ENCODE results near the gene CDC42. TPM values are rescaled to one million over a fixed set of nuclear protein-coding genes. Genes with fewer than 3 reads are reported as not detected.

CDC42 gene
- total and polyA plus RNA-seq, 9 of the 15 experiments (the other 6 are each of a cell fraction or from before 2014, with no cell fraction given): 186 to 398 (median 325) TPM

DNA sequence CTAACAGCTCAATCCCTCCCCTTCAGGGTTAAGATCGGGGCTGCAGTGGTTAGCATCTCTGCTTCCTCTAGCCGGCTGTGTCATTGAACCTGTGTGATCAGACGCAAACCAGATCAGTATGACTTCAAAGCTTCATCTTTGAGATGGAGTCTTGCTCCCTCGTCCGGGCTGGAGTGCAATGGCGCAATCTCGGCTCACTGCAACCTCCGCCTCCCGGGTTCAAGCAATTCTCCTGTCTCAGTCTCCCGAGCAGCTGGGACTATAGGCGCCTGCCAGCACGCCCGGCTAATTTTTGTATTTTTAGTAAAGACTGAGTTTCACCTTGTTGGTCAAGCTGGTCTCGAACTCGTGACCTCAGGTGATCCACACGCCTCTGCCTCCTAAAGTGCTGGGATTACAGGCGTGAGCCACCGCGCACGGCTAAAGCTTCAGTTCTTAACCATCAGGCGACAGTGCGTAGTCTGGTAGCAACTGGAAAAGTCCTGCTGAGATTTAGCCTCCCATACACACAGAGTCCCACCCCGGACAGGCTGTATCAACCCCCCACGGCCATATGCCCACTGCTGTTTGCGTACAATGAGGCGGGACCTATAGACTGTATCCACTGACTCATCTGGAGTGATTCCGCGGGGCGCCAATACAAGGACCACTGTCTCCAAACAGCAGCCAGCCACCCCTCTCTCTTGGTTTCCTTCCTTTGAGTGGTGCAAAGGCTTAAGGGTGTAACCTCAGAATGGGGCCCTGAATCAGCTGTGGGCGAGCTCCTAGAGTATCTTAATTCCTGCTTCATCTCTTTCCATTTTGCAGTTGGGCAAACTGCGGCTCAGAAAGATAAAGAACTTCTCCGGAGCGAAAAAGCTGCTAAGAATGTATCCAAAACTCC, 27.8 kb upstream of the CDC42 start:
- Histone ChIP-seq H3K4me1 (replicated peaks in 1 of 2; ENCODE audit: control insufficient read depth in 2 of 2, insufficient read depth in 2 of 2, low read length in 2 of 2) (peaks cover 27 to 28% of the 10 kb centered on the region in 2 experiments), H3K79me2 (ENCODE audit: control insufficient read depth, insufficient read depth, low read length) (peaks cover 12% of the 10 kb centered on the region; the same call in 2 of the 3 replicates), H3K9ac (ENCODE audit: insufficient read depth in 1 of 2, low read depth in 2 of 2, low read length in 2 of 2) (peak overlapping the region; percentile 99), H4K20me1 (replicated peaks; ENCODE audit: control insufficient read depth, insufficient read depth, low read length) (no peaks in the 10 kb centered on the region), H3K36me3 (ENCODE audit: control insufficient read depth, insufficient read depth, low read length) (no peaks in the 10 kb centered on the region), H2AFZ (ENCODE audit: low read depth, low read length) (peak overlapping the region; percentile 96), H3K4me3 (peak overlapping the region; percentile 73), H3K9me3 (replicated peaks; ENCODE audit: control insufficient read depth, insufficient read depth, low read depth, low read length) (no peaks in the 10 kb centered on the region), H3K9me1 (ENCODE audit: control insufficient read depth, insufficient read depth, low read length) (no peaks in the 10 kb centered on the region), H3K4me2 (ENCODE audit: insufficient read depth, low read length) (peak overlapping the region; percentile 96), H3K27me3 (ENCODE audit: control insufficient read depth in 2 of 2, insufficient read depth in 2 of 2, low read length in 2 of 2) (no peaks in the 10 kb centered on the region), H3K27ac (ENCODE audit: extremely low read depth, low read depth, low read length) (peak overlapping the region; percentile 99)
- intact Hi-C loops (cut with micrococcal nuclease) (loop anchor here (1.0 to 10.0 kb wide), 5 partner anchors 28 to 242 kb away; partner anchors contain the start of genes CDC42 and USP48), in situ Hi-C loops (cut with MboI) (no loop called here)
- DNase-seq (ENCODE audit: extremely low read depth in 1 of 4, low spot score in 3 of 4) (peak; percentile 56 to 73 (median 66)), FAIRE-seq (no peak), ATAC-seq (peak; percentile 56)
- CTCF ChIA-PET (ENCODE audit: low intra/inter-chr PET ratio): no interaction called here
- TSS peak; percentile 95 for BruUV-seq (replicated peaks)
- WGBS (ENCODE audit: insufficient coverage, low coverage, missing lambda C conversion rate): 12% methylated on average over 33 of the region's 33 CpGs
- POLR2A ChIA-PET: interaction anchor here (0.6 to 7.0 kb wide), 22 partner anchors 9 to 691 kb away, joined by 3 to 63 read pairs (median 3); partner anchors contain the start of gene CDC42
- TF ChIP-seq KAT7 (CRISPR knock-in tag; IDR thresholded peaks at IDR 0.05; ENCODE audit: borderline replicate concordance) (peak; percentile 19; the same call in 1 of the 2 replicates), SP1 (CRISPR knock-in tag; IDR thresholded peaks at IDR 0.05) (0 out of 2 replicates have a peak, but pooled peaks have one; percentile 34), KDM1A (IDR thresholded peaks at IDR 0.05) (peak; percentile 62 to 63; a peak in 3 of 4 replicates), PTTG1 (tag; IDR thresholded peaks at IDR 0.05; ENCODE audit: low read depth) (no peak), CEBPG (CRISPR knock-in tag; IDR thresholded peaks at IDR 0.05) (peak; percentile 82), CEBPG (tag; conservative IDR thresholded peaks at IDR 0.05 in 1 of 2, IDR thresholded peaks at IDR 0.05 in 1 of 2) (peak; percentile 79 to 89), ZZZ3 (IDR thresholded peaks at IDR 0.05) (no peak), BRD9 (IDR thresholded peaks at IDR 0.05; ENCODE audit: low read depth, partially characterized antibody) (no peak), ARID2 (IDR thresholded peaks at IDR 0.05) (no peak), ADNP (tag; IDR thresholded peaks at IDR 0.05) (peak; percentile 96), KDM5B (IDR thresholded peaks at IDR 0.05; ENCODE audit: insufficient replicate concordance, low read depth, low read length) (peak; percentile 42), ZNF184 (CRISPR knock-in tag; IDR thresholded peaks at IDR 0.05) (no peak), TCF3 (CRISPR knock-in tag; IDR thresholded peaks at IDR 0.05) (0 out of 2 replicates have a peak, but pooled peaks have one; percentile 7), BCL6 (CRISPR knock-in tag; IDR thresholded peaks at IDR 0.05) (no peak)
- TF ChIP-seq, protein P1, sequence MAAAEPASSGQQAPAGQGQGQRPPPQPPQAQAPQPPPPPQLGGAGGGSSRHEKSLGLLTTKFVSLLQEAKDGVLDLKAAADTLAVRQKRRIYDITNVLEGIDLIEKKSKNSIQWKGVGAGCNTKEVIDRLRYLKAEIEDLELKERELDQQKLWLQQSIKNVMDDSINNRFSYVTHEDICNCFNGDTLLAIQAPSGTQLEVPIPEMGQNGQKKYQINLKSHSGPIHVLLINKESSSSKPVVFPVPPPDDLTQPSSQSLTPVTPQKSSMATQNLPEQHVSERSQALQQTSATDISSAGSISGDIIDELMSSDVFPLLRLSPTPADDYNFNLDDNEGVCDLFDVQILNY (CRISPR knock-in tag; IDR thresholded peaks at IDR 0.05): 0 out of 2 replicates have a peak, but pooled peaks have one; percentile 12
- TF ChIP-seq, protein P2, sequence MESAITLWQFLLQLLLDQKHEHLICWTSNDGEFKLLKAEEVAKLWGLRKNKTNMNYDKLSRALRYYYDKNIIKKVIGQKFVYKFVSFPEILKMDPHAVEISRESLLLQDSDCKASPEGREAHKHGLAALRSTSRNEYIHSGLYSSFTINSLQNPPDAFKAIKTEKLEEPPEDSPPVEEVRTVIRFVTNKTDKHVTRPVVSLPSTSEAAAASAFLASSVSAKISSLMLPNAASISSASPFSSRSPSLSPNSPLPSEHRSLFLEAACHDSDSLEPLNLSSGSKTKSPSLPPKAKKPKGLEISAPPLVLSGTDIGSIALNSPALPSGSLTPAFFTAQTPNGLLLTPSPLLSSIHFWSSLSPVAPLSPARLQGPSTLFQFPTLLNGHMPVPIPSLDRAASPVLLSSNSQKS (CRISPR knock-in tag; IDR thresholded peaks at IDR 0.05): no peak
- TF ChIP-seq, protein P3, sequence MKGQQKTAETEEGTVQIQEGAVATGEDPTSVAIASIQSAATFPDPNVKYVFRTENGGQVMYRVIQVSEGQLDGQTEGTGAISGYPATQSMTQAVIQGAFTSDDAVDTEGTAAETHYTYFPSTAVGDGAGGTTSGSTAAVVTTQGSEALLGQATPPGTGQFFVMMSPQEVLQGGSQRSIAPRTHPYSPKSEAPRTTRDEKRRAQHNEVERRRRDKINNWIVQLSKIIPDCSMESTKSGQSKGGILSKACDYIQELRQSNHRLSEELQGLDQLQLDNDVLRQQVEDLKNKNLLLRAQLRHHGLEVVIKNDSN (CRISPR knock-in tag; IDR thresholded peaks at IDR 0.05): peak; percentile 48; the same call in 1 of the 2 replicates
